HG02623 (cell line): Measurements from ENCODE around the gene PAK3.

Experiments
- ATAC-seq: cut with Tn5 transposase; IDR thresholded peaks from one replicate; pipeline ENCODE4 v1.9.1; 2021; ENCODE audit warnings: moderate library complexity; ENCODE audit not compliant: unreplicated experiment

PAK3 gene

DNA sequence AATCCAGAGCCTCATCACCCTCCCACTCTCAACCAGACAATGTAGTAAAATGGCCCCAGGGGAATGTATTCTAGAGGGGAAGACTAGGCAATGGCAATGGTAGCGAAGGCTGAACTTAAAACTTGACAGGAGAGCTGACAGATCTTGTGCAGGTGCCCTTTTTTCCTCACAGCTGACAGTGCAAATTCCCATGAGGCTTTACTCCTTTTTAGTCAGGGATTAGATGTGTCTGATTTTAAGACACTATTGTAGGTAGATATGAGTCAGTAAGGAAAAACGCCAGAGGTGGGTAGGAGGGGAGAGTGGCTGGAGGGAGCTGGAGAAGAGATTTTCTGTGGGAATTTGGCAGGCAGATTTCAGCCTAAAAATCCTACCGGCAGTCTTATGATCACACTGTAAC is 163.6 kb downstream of the PAK3 start:
- ATAC-seq: no peak

GRCh38 chrX:111260451-111260850 is 164.5 kb downstream of the PAK3 start:
- no peak for ATAC-seq

DNA sequence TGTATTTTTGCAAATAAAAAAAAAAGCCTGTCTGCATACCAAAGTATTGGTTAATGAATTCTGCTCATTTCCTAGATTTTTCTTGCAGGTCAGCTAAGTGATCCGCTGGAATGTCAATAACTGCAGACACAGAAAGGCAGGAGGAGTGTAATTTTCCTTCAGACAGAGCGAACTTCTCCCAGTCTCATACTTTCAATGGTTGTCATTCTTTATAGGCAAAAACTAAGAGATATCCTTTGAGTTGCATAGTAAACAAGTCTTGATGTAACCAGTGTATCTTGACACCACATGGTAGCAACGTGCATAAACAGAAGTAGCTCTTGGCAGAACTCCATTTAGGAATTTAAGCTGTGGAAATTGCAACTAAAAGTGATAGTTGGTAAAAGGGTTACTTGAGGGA is 166.1 kb downstream of the PAK3 start:
- no peak for ATAC-seq

GRCh38 chrX:111264385-111264784 is 168.4 kb downstream of the PAK3 start:
- ATAC-seq: no peak

GRCh38 chrX:111265486-111265885 is 169.5 kb downstream of the PAK3 start:
- ATAC-seq: no peak

- ATAC-seq: no peak
Measured at GRCh38 chrX:111268506-111268905, 172.5 kb downstream of the PAK3 start.

DNA sequence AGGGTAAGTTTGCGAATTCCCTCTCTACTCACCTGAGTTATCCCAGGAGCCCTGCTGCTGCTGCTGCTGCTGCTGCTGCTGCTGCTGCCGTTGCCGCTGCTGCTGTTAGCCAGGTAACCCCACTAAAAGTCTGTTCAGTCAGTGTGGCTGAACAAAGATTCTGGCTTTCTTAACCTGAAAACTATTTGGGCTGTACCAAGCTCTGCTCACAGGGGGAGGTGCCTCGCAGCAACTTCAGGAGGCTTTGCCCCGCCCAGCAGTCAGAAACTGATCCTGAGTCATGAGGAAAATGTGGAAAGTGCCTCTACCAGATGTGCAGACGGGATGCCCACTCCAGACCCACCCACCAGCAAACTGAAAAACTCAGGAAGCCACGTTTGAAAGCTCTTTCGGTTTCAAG is 174.3 kb downstream of the PAK3 start, which contains the start of gene CAPN6:
Gene CAPN6 (minus strand): TSS at position 145 of the 400 bp plus-strand sequence. CDS start 6,547 bp downstream, outside the sequence.
- no peak for ATAC-seq
